HG03095 (cell line): ENCODE measurements around the gene DLG4.

ENCODE experiments used
- ATAC-seq: cut with Tn5 transposase; IDR thresholded peaks from one replicate; pipeline ENCODE4 v1.9.1; 2021; ENCODE audit warnings: moderate library complexity; ENCODE audit not compliant: unreplicated experiment

Gene DLG4

GRCh38 chr17:7219812-7220592, at the start of gene DLG4, which contains the start of gene ACADVL:
TSS of gene DLG4 (minus strand) at chr17:7219836.
TSS of gene ACADVL (plus strand) at chr17:7219938. CDS start at chr17:7219985, 47 bp downstream.
- ATAC-seq: peak; percentile 51

GRCh38 chr17:7266784-7267183, 47.1 kb upstream of the DLG4 start:
- no peak for ATAC-seq

GRCh38 chr17:7263801-7264078, 44.1 kb upstream of the DLG4 start:
- ATAC-seq: no peak

- no peak for ATAC-seq
Observed at GRCh38 chr17:7262935-7263800, 43.5 kb upstream of the DLG4 start.

GRCh38 chr17:7262192-7262934, 42.7 kb upstream of the DLG4 start, which contains the start of gene CLDN7:
TSS of gene CLDN7 (minus strand) at chr17:7262478. CDS start at chr17:7262043, 435 bp downstream.
- ATAC-seq: no peak

GRCh38 chr17:7261379-7262191, 41.9 kb upstream of the DLG4 start:
- no peak for ATAC-seq

GRCh38 chr17:7260651-7261378, 41.2 kb upstream of the DLG4 start:
- ATAC-seq: no peak

GRCh38 chr17:7260151-7260550, 40.5 kb upstream of the DLG4 start:
- ATAC-seq: no peak

- ATAC-seq: no peak
Observed at GRCh38 chr17:7259555-7259889, 39.9 kb upstream of the DLG4 start.

GRCh38 chr17:7258731-7259554, 39.3 kb upstream of the DLG4 start:
- ATAC-seq: no peak

- no peak for ATAC-seq
Observed at GRCh38 chr17:7256766-7257456, 37.3 kb upstream of the DLG4 start.

- no peak for ATAC-seq
Observed at GRCh38 chr17:7254511-7254910, 34.9 kb upstream of the DLG4 start.

GRCh38 chr17:7253082-7253481, 33.4 kb upstream of the DLG4 start:
- ATAC-seq: no peak

GRCh38 chr17:7252176-7253043, 32.8 kb upstream of the DLG4 start, which contains the start of gene ELP5:
TSS of gene ELP5 (plus strand) at chr17:7252215. CDS start at chr17:7252551, 336 bp downstream.
- peak; percentile 47 for ATAC-seq

- peak; percentile 77 for ATAC-seq
Observed at GRCh38 chr17:7251661-7252175, 32.1 kb upstream of the DLG4 start, which contains the start of gene CTDNEP1. TSS of gene CTDNEP1 (minus strand) at chr17:7251734. CDS start at chr17:7251296, 438 bp downstream.

GRCh38 chr17:7250695-7251627, 31.3 kb upstream of the DLG4 start:
- ATAC-seq: no peak
